Liver (tissue), 9 donors: Measurements from ENCODE around the gene PPP1R14C. TPM values are rescaled to one million over a fixed set of nuclear protein-coding genes. Genes with fewer than 3 reads are reported as not detected.

ENCODE experiments used
- DNase-seq: peaks from one replicate; pipeline ENCODE4 v3.0.0-alpha.2; 2017; ENCODE audit warnings: low spot score
- H3K27ac ChIP-seq, 2 donors: one replicate each; pipeline ENCODE4 v1.7.0; 2013; ENCODE audit warnings: inconsistent platforms in 2 of 2, low read length in 2 of 2, control low read depth in 1 of 2, low read depth in 1 of 2, mild to moderate bottlenecking in 1 of 2
- H3K27me3 ChIP-seq, 4 donors: one replicate each; pipeline versions ENCODE4 v1.6.1 to v1.7.0; 2013; ENCODE audit warnings: low read length in 3 of 4, inconsistent platforms in 1 of 4, mild to moderate bottlenecking in 1 of 4, moderate library complexity in 1 of 4; ENCODE audit not compliant: control insufficient read depth in 4 of 4, insufficient read depth in 4 of 4
- H3K36me3 ChIP-seq, 4 donors: one replicate each; pipeline versions ENCODE4 v1.6.1 to v1.7.0; 2013; ENCODE audit warnings: low read length in 3 of 4, mild to moderate bottlenecking in 3 of 4, low read depth in 1 of 4, moderate library complexity in 1 of 4; ENCODE audit not compliant: control insufficient read depth in 4 of 4, insufficient read depth in 3 of 4
- H3K4me1 ChIP-seq, 4 donors: one replicate each; pipeline versions ENCODE4 v1.6.1 to v1.7.0; 2013; ENCODE audit warnings: low read length in 3 of 4, mild to moderate bottlenecking in 3 of 4, moderate library complexity in 1 of 4; ENCODE audit not compliant: control insufficient read depth in 4 of 4, insufficient read depth in 4 of 4
- H3K4me3 ChIP-seq, 3 donors: one replicate each; pipeline versions ENCODE4 v1.6.1 to v1.7.0; 2013; ENCODE audit warnings: low read length in 3 of 3, control low read depth in 1 of 3, low read depth in 1 of 3, mild to moderate bottlenecking in 1 of 3
- H3K9ac ChIP-seq, 2 donors: one replicate each; pipeline ENCODE4 v1.7.0; 2013; ENCODE audit warnings: low read length in 2 of 2, mild to moderate bottlenecking in 2 of 2, moderate library complexity in 2 of 2, control low read depth in 1 of 2, low read depth in 1 of 2
- H3K9me3 ChIP-seq, 4 donors: one replicate each; pipeline versions ENCODE4 v1.6.1 to v1.7.0; 2013; ENCODE audit warnings: low read length in 3 of 4; ENCODE audit not compliant: control insufficient read depth in 4 of 4
- EGR1 ChIP-seq, 2 donors: IDR thresholded peaks; 2 replicates each; pipeline ENCODE4 v1.6.1; 2016 to 2018; ENCODE audit warnings: antibody characterized with exemption in 2 of 2, low read depth in 2 of 2
- FOXA1 ChIP-seq: IDR thresholded peaks from 2 replicates; pipeline ENCODE4 v1.6.1; 2016; ENCODE audit warnings: antibody characterized with exemption
- FOXA2 ChIP-seq: IDR thresholded peaks from 2 replicates; pipeline ENCODE4 v1.6.1; 2016; ENCODE audit warnings: antibody characterized with exemption
- GABPA ChIP-seq, 2 donors: IDR thresholded peaks in 1 of 2; conservative IDR thresholded peaks in 1 of 2; 2 replicates each; pipeline ENCODE4 v1.6.1; 2016; ENCODE audit warnings: antibody characterized with exemption in 2 of 2, mild to moderate bottlenecking in 1 of 2, moderate library complexity in 1 of 2
- HNF4A ChIP-seq, 2 donors: conservative IDR thresholded peaks; 2 replicates each; pipeline ENCODE4 v1.6.1; 2016; ENCODE audit warnings: antibody characterized with exemption in 2 of 2, mild to moderate bottlenecking in 2 of 2
- HNF4G ChIP-seq: IDR thresholded peaks from 2 replicates; pipeline ENCODE4 v1.6.1; 2016; ENCODE audit warnings: antibody characterized with exemption
- NR2F2 ChIP-seq: IDR thresholded peaks from 2 replicates; pipeline ENCODE4 v1.6.1; 2016; ENCODE audit warnings: antibody characterized with exemption
- RAD21 ChIP-seq, 2 donors: IDR thresholded peaks; 2 replicates each; pipeline ENCODE4 v1.6.1; 2016; ENCODE audit warnings: antibody characterized with exemption in 2 of 2, mild to moderate bottlenecking in 2 of 2
- RXRA ChIP-seq, 2 donors: IDR thresholded peaks; 2 replicates each; pipeline ENCODE4 v1.6.1; 2017 to 2018; ENCODE audit warnings: antibody characterized with exemption in 2 of 2, mild to moderate bottlenecking in 1 of 2
- SP1 ChIP-seq: IDR thresholded peaks from 2 replicates; pipeline ENCODE4 v1.6.1; 2018; ENCODE audit warnings: antibody characterized with exemption, mild to moderate bottlenecking
- TAF1 ChIP-seq: conservative IDR thresholded peaks from 2 replicates; pipeline ENCODE4 v1.6.1; 2016; ENCODE audit warnings: antibody characterized with exemption, mild to moderate bottlenecking
- YY1 ChIP-seq: IDR thresholded peaks from 2 replicates; pipeline ENCODE4 v1.6.1; 2016; ENCODE audit warnings: antibody characterized with exemption, mild to moderate bottlenecking
- WGBS: extraction: QIAGEN DNeasy Blood & Tissue Kit; methylation state at CpG from one replicate; pipeline ENCODE4 v1.1.7; 2013; 5-methylcytosine and 5-hydroxymethylcytosine counted together
- polyA plus RNA-seq, 2 donors: library from polyadenylated mRNA; stranded (reverse) in 1 of 2; unstranded in 1 of 2; fragments of 200-250 nt in 1 of 2; fragments of >200 nt in 1 of 2; fragmentation: Nextera tagmentation in 1 of 2; extraction: Ambion mirVana in 1 of 2; gene quantifications; one replicate each; pipeline versions ENCODE4 v1.2.1 to v1.2.3, GENCODE V29; 2013 to 2015
- total RNA-seq, 2 donors: library from RNA; depleted of rRNA; stranded (reverse); fragments of >200 nt; gene quantifications; one replicate each; pipeline ENCODE4 v1.2.3, GENCODE V29; 2014
- TF ChIP-seq, protein P1 (sequence below): IDR thresholded peaks from 2 replicates; pipeline ENCODE4 v1.6.1; 2016; ENCODE audit warnings: antibody characterized with exemption
- TF ChIP-seq, protein P2 (sequence below): IDR thresholded peaks from 2 replicates; pipeline ENCODE4 v1.6.1; 2016; ENCODE audit warnings: antibody characterized with exemption, mild to moderate bottlenecking
- TF ChIP-seq, protein P3 (sequence below): IDR thresholded peaks from 2 replicates; pipeline ENCODE4 v1.6.1; 2016; ENCODE audit warnings: antibody characterized with exemption
- TF ChIP-seq, protein P4 (sequence below): fragments of 150-350 bp; IDR thresholded peaks from 2 replicates; pipeline ENCODE4 v1.5.1; 2017; ENCODE audit warnings: improper control_type of control experiment, low read depth, low read length; ENCODE audit not compliant: missing input control
- TF ChIP-seq, protein P5 (sequence below): IDR thresholded peaks from 2 replicates; pipeline ENCODE4 v1.6.1; 2016; ENCODE audit warnings: antibody characterized with exemption
- donor health status: healthy.
- donor health status: healthy.
- donor health status: healthy.
- donor health status: healthy.
- donor health status: healthy.

PPP1R14C gene
- total and polyA plus RNA-seq, 4 donors, result 0.05 TPM; not detected in 3

DNA sequence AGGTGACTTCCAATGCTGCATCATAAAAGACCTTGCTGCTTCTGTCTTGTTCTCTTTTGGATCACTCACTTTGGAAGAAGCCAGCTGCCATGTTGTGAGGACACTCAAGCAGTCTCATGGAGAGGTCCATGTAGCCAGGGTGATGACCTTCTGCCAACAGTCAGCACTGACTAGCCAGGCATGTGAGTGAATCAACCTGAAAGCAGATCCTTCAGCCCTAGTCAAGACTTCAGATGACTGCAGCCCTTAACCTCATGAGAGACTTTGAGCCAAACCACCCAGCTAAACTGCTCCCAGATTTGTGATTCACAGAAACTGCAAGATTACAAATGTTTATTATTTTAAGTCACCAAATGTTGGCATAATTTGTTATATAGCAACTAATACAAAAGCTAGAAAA lies 140.0 kb downstream of the PPP1R14C start:
- peaks cover 0 to 3% (median 0%) of the 10 kb centered on the region in 4 donors for H3K27me3 ChIP-seq
- H3K4me3 ChIP-seq, result no peak overlapping the region
- DNase-seq, result no peak
- no peak overlapping the region for H3K9ac ChIP-seq
- TF ChIP-seq, protein P1, sequence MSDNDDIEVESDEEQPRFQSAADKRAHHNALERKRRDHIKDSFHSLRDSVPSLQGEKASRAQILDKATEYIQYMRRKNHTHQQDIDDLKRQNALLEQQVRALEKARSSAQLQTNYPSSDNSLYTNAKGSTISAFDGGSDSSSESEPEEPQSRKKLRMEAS, result no peak
- TF ChIP-seq NR2F2 (no peak), SP1 (no peak), TAF1 (no peak), RAD21 (IDR thresholded peaks at IDR 0.05) (no peak), HNF4G (no peak), EGR1 (IDR thresholded peaks at IDR 0.05; ENCODE audit: low read depth in 2 of 2) (no peak), FOXA1 (no peak), YY1 (no peak), FOXA2 (no peak), RXRA (IDR thresholded peaks at IDR 0.05) (no peak), GABPA (IDR thresholded peaks at IDR 0.05 in 1 of 2, conservative IDR thresholded peaks at IDR 0.05 in 1 of 2) (no peak)
- TF ChIP-seq, protein P2, sequence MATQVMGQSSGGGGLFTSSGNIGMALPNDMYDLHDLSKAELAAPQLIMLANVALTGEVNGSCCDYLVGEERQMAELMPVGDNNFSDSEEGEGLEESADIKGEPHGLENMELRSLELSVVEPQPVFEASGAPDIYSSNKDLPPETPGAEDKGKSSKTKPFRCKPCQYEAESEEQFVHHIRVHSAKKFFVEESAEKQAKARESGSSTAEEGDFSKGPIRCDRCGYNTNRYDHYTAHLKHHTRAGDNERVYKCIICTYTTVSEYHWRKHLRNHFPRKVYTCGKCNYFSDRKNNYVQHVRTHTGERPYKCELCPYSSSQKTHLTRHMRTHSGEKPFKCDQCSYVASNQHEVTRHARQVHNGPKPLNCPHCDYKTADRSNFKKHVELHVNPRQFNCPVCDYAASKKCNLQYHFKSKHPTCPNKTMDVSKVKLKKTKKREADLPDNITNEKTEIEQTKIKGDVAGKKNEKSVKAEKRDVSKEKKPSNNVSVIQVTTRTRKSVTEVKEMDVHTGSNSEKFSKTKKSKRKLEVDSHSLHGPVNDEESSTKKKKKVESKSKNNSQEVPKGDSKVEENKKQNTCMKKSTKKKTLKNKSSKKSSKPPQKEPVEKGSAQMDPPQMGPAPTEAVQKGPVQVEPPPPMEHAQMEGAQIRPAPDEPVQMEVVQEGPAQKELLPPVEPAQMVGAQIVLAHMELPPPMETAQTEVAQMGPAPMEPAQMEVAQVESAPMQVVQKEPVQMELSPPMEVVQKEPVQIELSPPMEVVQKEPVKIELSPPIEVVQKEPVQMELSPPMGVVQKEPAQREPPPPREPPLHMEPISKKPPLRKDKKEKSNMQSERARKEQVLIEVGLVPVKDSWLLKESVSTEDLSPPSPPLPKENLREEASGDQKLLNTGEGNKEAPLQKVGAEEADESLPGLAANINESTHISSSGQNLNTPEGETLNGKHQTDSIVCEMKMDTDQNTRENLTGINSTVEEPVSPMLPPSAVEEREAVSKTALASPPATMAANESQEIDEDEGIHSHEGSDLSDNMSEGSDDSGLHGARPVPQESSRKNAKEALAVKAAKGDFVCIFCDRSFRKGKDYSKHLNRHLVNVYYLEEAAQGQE, result no peak
- TF ChIP-seq, protein P3, sequence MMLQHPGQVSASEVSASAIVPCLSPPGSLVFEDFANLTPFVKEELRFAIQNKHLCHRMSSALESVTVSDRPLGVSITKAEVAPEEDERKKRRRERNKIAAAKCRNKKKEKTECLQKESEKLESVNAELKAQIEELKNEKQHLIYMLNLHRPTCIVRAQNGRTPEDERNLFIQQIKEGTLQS, result no peak
- TF ChIP-seq, protein P4, sequence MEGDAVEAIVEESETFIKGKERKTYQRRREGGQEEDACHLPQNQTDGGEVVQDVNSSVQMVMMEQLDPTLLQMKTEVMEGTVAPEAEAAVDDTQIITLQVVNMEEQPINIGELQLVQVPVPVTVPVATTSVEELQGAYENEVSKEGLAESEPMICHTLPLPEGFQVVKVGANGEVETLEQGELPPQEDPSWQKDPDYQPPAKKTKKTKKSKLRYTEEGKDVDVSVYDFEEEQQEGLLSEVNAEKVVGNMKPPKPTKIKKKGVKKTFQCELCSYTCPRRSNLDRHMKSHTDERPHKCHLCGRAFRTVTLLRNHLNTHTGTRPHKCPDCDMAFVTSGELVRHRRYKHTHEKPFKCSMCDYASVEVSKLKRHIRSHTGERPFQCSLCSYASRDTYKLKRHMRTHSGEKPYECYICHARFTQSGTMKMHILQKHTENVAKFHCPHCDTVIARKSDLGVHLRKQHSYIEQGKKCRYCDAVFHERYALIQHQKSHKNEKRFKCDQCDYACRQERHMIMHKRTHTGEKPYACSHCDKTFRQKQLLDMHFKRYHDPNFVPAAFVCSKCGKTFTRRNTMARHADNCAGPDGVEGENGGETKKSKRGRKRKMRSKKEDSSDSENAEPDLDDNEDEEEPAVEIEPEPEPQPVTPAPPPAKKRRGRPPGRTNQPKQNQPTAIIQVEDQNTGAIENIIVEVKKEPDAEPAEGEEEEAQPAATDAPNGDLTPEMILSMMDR, result no peak
- no peaks in the 10 kb centered on the region for H3K4me1 ChIP-seq
- H3K9me3 ChIP-seq, result peaks cover 0 to 3% (median 1%) of the 10 kb centered on the region in 4 donors
- no peak overlapping the region for H3K27ac ChIP-seq
- H3K36me3 ChIP-seq, result no peaks in the 10 kb centered on the region

DNA sequence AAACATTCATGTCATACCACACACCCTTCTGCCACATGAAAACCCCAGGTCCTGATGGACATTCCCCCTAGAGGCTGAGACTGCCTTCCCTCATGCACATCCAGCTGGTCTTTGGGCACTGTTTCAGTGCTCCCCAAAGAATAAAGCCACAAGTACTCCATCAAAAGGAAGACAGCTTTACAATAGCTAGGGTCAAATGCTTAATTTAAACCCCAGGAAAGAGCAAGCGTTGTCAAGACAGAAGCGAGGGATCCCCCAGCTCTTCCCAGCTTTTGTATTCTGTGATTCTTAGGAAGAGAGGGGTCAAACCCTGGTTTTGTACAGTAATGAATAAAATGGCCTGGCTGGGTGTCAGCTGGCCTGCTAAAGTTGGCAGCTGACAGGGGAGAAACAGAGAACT lies 143.6 kb downstream of the PPP1R14C start:
- no peak overlapping the region for H3K27ac ChIP-seq
- H3K9me3 ChIP-seq, result peaks cover 0 to 3% (median 1%) of the 10 kb centered on the region in 4 donors
- 95% methylated on average over 2 of the region's 2 CpGs for WGBS
- peaks cover 0 to 3% (median 0%) of the 10 kb centered on the region in 4 donors for H3K27me3 ChIP-seq
- no peaks in the 10 kb centered on the region for H3K36me3 ChIP-seq
- TF ChIP-seq EGR1 (IDR thresholded peaks at IDR 0.05; ENCODE audit: low read depth in 2 of 2), result no peak
- TF ChIP-seq HNF4A (conservative IDR thresholded peaks at IDR 0.05), result no peak
- no peak for TF ChIP-seq NR2F2
- TF ChIP-seq TAF1, result no peak
- TF ChIP-seq, protein P3, result no peak
- no peak for TF ChIP-seq HNF4G
- TF ChIP-seq RAD21 (IDR thresholded peaks at IDR 0.05), result no peak
- TF ChIP-seq, protein P2, result no peak
- TF ChIP-seq FOXA1, result no peak
- TF ChIP-seq, protein P1, result no peak
- TF ChIP-seq SP1, result no peak
- TF ChIP-seq GABPA (IDR thresholded peaks at IDR 0.05 in 1 of 2, conservative IDR thresholded peaks at IDR 0.05 in 1 of 2), result no peak
- no peak for TF ChIP-seq YY1
- TF ChIP-seq, protein P5, sequence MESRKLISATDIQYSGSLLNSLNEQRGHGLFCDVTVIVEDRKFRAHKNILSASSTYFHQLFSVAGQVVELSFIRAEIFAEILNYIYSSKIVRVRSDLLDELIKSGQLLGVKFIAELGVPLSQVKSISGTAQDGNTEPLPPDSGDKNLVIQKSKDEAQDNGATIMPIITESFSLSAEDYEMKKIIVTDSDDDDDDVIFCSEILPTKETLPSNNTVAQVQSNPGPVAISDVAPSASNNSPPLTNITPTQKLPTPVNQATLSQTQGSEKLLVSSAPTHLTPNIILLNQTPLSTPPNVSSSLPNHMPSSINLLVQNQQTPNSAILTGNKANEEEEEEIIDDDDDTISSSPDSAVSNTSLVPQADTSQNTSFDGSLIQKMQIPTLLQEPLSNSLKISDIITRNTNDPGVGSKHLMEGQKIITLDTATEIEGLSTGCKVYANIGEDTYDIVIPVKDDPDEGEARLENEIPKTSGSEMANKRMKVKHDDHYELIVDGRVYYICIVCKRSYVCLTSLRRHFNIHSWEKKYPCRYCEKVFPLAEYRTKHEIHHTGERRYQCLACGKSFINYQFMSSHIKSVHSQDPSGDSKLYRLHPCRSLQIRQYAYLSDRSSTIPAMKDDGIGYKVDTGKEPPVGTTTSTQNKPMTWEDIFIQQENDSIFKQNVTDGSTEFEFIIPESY, result no peak
- no peak overlapping the region for H3K9ac ChIP-seq
- H3K4me3 ChIP-seq, result no peak overlapping the region
- no peaks in the 10 kb centered on the region for H3K4me1 ChIP-seq
- no peak for DNase-seq
